Fibroblast of pulmonary artery (primary cell): Measurements from ENCODE around the gene CMSS1.

ENCODE experiments used
- DNase-seq: peaks from one replicate; pipeline ENCODE4 v3.0.0-alpha.2; 2010; ENCODE audit warnings: low read depth
- H3K4me3 ChIP-seq: replicated peaks from 2 replicates; pipeline ENCODE4 v1.5.1; 2011; ENCODE audit warnings: low read depth, mild to moderate bottlenecking, control low read depth, low read length, moderate library complexity
- CTCF ChIP-seq: IDR thresholded peaks from 2 replicates; pipeline ENCODE4 v1.5.1; 2011; ENCODE audit warnings: mild to moderate bottlenecking, control low read depth, low read length, inconsistent platforms; ENCODE audit errors: missing control alignments

CMSS1 gene

DNA sequence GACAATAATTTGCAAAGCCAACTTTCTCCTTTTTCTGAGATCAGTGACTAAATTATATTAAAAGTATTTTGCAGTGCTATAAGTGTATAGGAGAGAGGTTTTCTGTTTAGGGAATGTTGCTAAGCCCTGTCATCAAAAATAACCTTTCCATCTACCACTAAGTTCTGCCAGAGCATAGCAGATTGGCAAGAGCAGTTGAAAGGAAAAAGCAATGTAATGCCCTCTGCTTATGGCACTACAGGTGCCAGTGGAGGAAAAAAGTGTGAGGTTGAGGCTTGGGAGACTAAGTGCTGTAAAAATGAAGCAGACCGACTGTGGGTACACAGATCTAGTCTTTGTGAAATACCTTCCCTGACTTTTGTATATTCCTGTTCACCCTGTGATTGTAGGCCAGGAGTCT lies 285.1 kb downstream of the CMSS1 start:
- no peak overlapping the region for H3K4me3 ChIP-seq
- no peak for TF ChIP-seq CTCF
- no peak for DNase-seq

- no peak overlapping the region for H3K4me3 ChIP-seq
- no peak for TF ChIP-seq CTCF
- DNase-seq = peak; percentile 26
These were observed 286.1 kb downstream of the CMSS1 start for GRCh38 chr3:100103558-100104441.

DNA sequence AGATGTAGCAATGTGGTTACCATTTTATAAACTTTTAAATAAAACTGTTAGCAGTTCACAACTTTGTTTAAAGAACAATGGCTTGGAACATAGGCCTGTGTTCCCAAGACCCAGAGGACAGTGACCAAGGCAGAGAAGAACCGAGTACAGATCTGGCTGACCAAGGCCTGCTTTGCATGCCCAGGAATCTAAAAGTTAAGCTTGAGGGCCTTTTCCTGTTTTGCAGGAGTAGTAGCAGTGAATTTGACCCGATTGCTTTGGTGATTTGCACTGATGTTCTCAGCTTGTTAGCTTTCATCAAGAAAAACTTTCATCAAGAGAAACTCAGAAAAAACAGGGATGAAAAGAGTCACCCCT lies 286.8 kb downstream of the CMSS1 start:
- TF ChIP-seq CTCF = no peak
- no peak for DNase-seq
- no peak overlapping the region for H3K4me3 ChIP-seq

- H3K4me3 ChIP-seq = no peak overlapping the region
- TF ChIP-seq CTCF = no peak
- DNase-seq = no peak
These were observed 287.3 kb downstream of the CMSS1 start for GRCh38 chr3:100104817-100105413.

DNA sequence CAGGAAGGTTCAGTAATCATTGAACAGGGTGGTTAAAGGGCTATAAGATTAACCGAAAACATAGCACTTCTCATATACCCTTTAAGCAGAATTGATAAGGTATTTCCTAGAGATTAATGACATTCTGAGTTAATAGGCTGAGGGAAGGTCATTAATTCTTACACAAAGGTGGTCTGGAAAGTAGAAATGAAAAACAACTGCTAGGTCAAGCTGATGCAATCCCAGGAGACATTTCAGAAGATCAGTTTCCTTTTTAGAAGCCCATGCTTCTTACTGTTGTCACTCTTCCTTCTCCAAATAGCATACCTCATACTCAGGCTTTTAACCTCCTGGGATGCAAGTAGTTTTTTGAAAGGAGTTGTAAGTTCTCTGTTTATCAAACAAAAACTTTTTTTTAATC lies 287.8 kb downstream of the CMSS1 start:
- TF ChIP-seq CTCF = no peak
- no peak for DNase-seq
- H3K4me3 ChIP-seq = no peak overlapping the region

DNA sequence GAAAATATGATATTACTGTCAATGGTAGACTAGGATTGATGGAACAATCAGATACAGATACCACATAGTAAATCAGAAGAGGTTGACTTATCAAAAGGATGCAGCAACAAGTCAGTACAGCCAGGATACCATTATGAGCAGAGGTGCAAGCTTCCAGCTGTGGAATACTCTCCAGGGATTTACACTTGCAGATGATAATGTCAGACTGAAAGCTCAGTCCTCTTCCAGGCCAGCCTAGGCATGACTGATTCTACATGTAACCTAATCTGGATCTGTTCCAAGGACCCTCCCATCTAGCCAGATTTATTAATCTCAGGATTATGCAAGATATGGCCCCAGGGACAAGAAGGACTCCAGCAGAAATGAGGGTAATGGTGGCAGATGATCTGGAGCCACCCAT lies 288.4 kb downstream of the CMSS1 start:
- no peak for TF ChIP-seq CTCF
- no peak overlapping the region for H3K4me3 ChIP-seq
- DNase-seq = no peak

GRCh38 chr3:100106531-100107141 lies 289.0 kb downstream of the CMSS1 start:
- H3K4me3 ChIP-seq = no peak overlapping the region
- peak; percentile 32 for DNase-seq
- TF ChIP-seq CTCF = no peak
